HG02884 (cell line): Measurements from ENCODE around the gene CDH16.
A peak's percentile ranks its signal among the peaks of the same experiment; 100 is the strongest.
"Not testable (repeated sequence)": the region's sequence is repeated elsewhere in the genome, so short reads cannot be mapped to it uniquely, and the experiment has no call there.

Source experiments
- ATAC-seq: cut with Tn5 transposase; IDR thresholded peaks from one replicate; pipeline ENCODE4 v1.9.1; 2021; ENCODE audit warnings: mild to moderate bottlenecking, moderate library complexity; ENCODE audit not compliant: unreplicated experiment

The CDH16 gene

GRCh38 chr16:66898933-66899309 is 19.8 kb downstream of the CDH16 start:
- ATAC-seq: no peak

GRCh38 chr16:66898207-66898606 is 20.5 kb downstream of the CDH16 start:
- ATAC-seq: no peak

- ATAC-seq: not testable (repeated sequence)
Observed at GRCh38 chr16:66896682-66897081, 22.0 kb downstream of the CDH16 start.

GRCh38 chr16:66895999-66896398 is 22.7 kb downstream of the CDH16 start:
- ATAC-seq: no peak

- ATAC-seq: no peak
Observed at GRCh38 chr16:66895689-66895979, 23.1 kb downstream of the CDH16 start.

GRCh38 chr16:66894948-66895688 is 23.6 kb downstream of the CDH16 start:
- ATAC-seq: no peak

- ATAC-seq: no peak
Observed at GRCh38 chr16:66894055-66894454, 24.6 kb downstream of the CDH16 start.

- no peak for ATAC-seq
Observed at GRCh38 chr16:66891797-66892196, 26.9 kb downstream of the CDH16 start.

GRCh38 chr16:66891360-66891759 is 27.3 kb downstream of the CDH16 start:
- ATAC-seq: no peak

- no peak for ATAC-seq
Observed at GRCh38 chr16:66890799-66891198, 27.9 kb downstream of the CDH16 start.

GRCh38 chr16:66889622-66890021 is 29.1 kb downstream of the CDH16 start:
- no peak for ATAC-seq

- no peak for ATAC-seq
Observed at GRCh38 chr16:66888647-66889615, 29.8 kb downstream of the CDH16 start.

- no peak for ATAC-seq
Observed at GRCh38 chr16:66886914-66887313, 31.8 kb downstream of the CDH16 start.

GRCh38 chr16:66886321-66886720 is 32.4 kb downstream of the CDH16 start:
- no peak for ATAC-seq

GRCh38 chr16:66885491-66885890 is 33.2 kb downstream of the CDH16 start:
- ATAC-seq: no peak

- ATAC-seq: no peak
Observed at GRCh38 chr16:66882702-66883101, 36.0 kb downstream of the CDH16 start.

GRCh38 chr16:66881964-66882508 is 36.6 kb downstream of the CDH16 start:
- no peak for ATAC-seq

GRCh38 chr16:66881560-66881959 is 37.1 kb downstream of the CDH16 start:
- no peak for ATAC-seq

- ATAC-seq: no peak
Observed at GRCh38 chr16:66881014-66881417, 37.7 kb downstream of the CDH16 start.

GRCh38 chr16:66880288-66881013 is 38.2 kb downstream of the CDH16 start, which contains the start of gene PDP2:
Gene PDP2 (plus strand): TSS chr16:66880515. CDS start chr16:66884285, 3,770 bp downstream.
- peak; percentile 97 for ATAC-seq

GRCh38 chr16:66878067-66878466 is 40.6 kb downstream of the CDH16 start:
- ATAC-seq: no peak
